IMR-90 (cell line): Measurements from ENCODE around the gene ATRN. TPM values are rescaled to one million over a fixed set of nuclear protein-coding genes. Genes with fewer than 3 reads are reported as not detected.

Experiments
- ATAC-seq: fragments of 200-7000 bp; cut with Tn5 transposase; 2 replicates; pipeline ENCODE4 v1.9.1; 2020; ENCODE audit warnings: low read depth, mild to moderate bottlenecking, moderate library complexity
- BruUV-seq: library from RNA; stranded (reverse); fragments of 400-500 nt; replicated peaks from 2 replicates; lab custom pipeline; 2021; lab: Mats Ljungman, UMichigan
- CTCF ChIA-PET: fragments of 300-600 bp; formaldehyde crosslinking; extraction: SDS; loops from one replicate; lab custom pipeline; 2021; ENCODE audit warnings: antibody characterized with exemption; lab: Yijun Ruan, JAX
- POLR2A ChIA-PET: fragments of 300-600 bp; sonication (Branson Sonifier 250); formaldehyde crosslinking; loops from one replicate; lab custom pipeline; 2022; ENCODE audit warnings: antibody characterized with exemption; ENCODE audit not compliant: unreplicated experiment; lab: Charles Lee
- DNase-seq: peaks from one replicate; pipeline ENCODE4 v3.0.0; 2013
- H2AFZ ChIP-seq: replicated peaks from 2 replicates; pipeline ENCODE3; 2013; ENCODE audit warnings: low read length, mild to moderate bottlenecking; ENCODE audit not compliant: poor library complexity
- H2AK5ac ChIP-seq: 2 replicates; pipeline ENCODE4 v1.6.1; 2013; ENCODE audit warnings: low read depth, low read length, inconsistent platforms
- H2AK9ac ChIP-seq: replicated peaks from 2 replicates; pipeline ENCODE3; 2013; ENCODE audit warnings: mild to moderate bottlenecking, low read depth, low read length, moderate library complexity; ENCODE audit not compliant: poor library complexity
- H2BK120ac ChIP-seq: 2 replicates; pipeline ENCODE4 v1.6.1; 2013; ENCODE audit warnings: low read depth, low read length, inconsistent platforms
- H2BK15ac ChIP-seq: 3 replicates; pipeline ENCODE4 v1.6.1; 2013; ENCODE audit warnings: low read depth, low read length, inconsistent platforms
- H2BK20ac ChIP-seq: 2 replicates; pipeline ENCODE4 v1.6.1; 2013; ENCODE audit warnings: low read depth, mild to moderate bottlenecking, inconsistent platforms, low read length, moderate library complexity
- H2BK5ac ChIP-seq: 2 replicates; pipeline ENCODE4 v1.6.1; 2013; ENCODE audit warnings: mild to moderate bottlenecking, low read depth, low read length, inconsistent platforms; ENCODE audit not compliant: poor library complexity, severe bottlenecking
- H3K14ac ChIP-seq: replicated peaks from 2 replicates; pipeline ENCODE4 v1.6.1; 2013; ENCODE audit warnings: low read depth, low read length, inconsistent platforms
- H3K18ac ChIP-seq: 2 replicates; pipeline ENCODE4 v1.6.1; 2013; ENCODE audit warnings: low read depth, low read length, control low read depth
- H3K23ac ChIP-seq: 2 replicates; pipeline ENCODE4 v1.6.1; 2013; ENCODE audit warnings: low read depth, low read length, inconsistent platforms
- H3K27ac ChIP-seq: 2 replicates; pipeline ENCODE4 v1.5.1; 2013; ENCODE audit warnings: mild to moderate bottlenecking, control low read depth, low read length; ENCODE audit not compliant: insufficient read depth
- H3K27me3 ChIP-seq: 2 replicates; pipeline ENCODE4 v1.6.1; 2013; ENCODE audit warnings: low read length; ENCODE audit not compliant: control insufficient read depth, insufficient read depth
- H3K36me3 ChIP-seq: 2 replicates; pipeline ENCODE4 v1.6.1; 2013; ENCODE audit warnings: low read length, mixed read lengths; ENCODE audit not compliant: control insufficient read depth, insufficient read depth
- H3K4ac ChIP-seq: 2 replicates; pipeline ENCODE4 v1.6.1; 2013; ENCODE audit warnings: low read depth, low read length, inconsistent platforms
- H3K4me1 ChIP-seq: 2 replicates; pipeline ENCODE4 v1.6.1; 2013; ENCODE audit warnings: low read length, mixed read lengths; ENCODE audit not compliant: control insufficient read depth, insufficient read depth
- H3K4me2 ChIP-seq: 2 replicates; pipeline ENCODE4 v1.6.1; 2013; ENCODE audit warnings: low read depth, mild to moderate bottlenecking, control low read depth, low read length, moderate library complexity
- H3K4me3 ChIP-seq: 2 replicates; pipeline ENCODE4 v1.5.1; 2013; ENCODE audit warnings: low read depth, mild to moderate bottlenecking, control low read depth, low read length, moderate library complexity; ENCODE audit not compliant: insufficient read depth
- H3K56ac ChIP-seq: 2 replicates; pipeline ENCODE4 v1.6.1; 2013; ENCODE audit warnings: low read length, inconsistent platforms; ENCODE audit not compliant: insufficient read depth; ENCODE audit errors: extremely low read depth
- H3K79me1 ChIP-seq, 2 experiments: 2 replicates each; pipeline ENCODE4 v1.6.1; 2013; ENCODE audit warnings: low read length in 2 of 2, inconsistent platforms in 1 of 2, low read depth in 1 of 2
- H3K9ac ChIP-seq: 2 replicates; pipeline ENCODE4 v1.6.1; 2013; ENCODE audit warnings: low read depth, low read length, control low read depth
- H3K9me1 ChIP-seq: 2 replicates; pipeline ENCODE4 v1.6.1; 2013; ENCODE audit warnings: low read length, inconsistent platforms; ENCODE audit not compliant: insufficient read depth
- H3K9me3 ChIP-seq: 2 replicates; pipeline ENCODE4 v1.6.1; 2013; ENCODE audit warnings: low read length; ENCODE audit not compliant: control insufficient read depth, insufficient read depth
- H4K20me1 ChIP-seq: 2 replicates; pipeline ENCODE4 v1.6.1; 2013; ENCODE audit warnings: low read length, inconsistent platforms; ENCODE audit not compliant: insufficient read depth
- H4K5ac ChIP-seq: 2 replicates; pipeline ENCODE4 v1.6.1; 2013; ENCODE audit warnings: mild to moderate bottlenecking, low read depth, low read length, control low read depth
- H4K8ac ChIP-seq, 2 experiments: 2 replicates each; pipeline ENCODE4 v1.6.1; 2013; ENCODE audit warnings: low read depth in 2 of 2, low read length in 2 of 2, control low read depth in 1 of 2, inconsistent platforms in 1 of 2
- H4K91ac ChIP-seq: 2 replicates; pipeline ENCODE4 v1.6.1; 2013; ENCODE audit warnings: low read depth, low read length, inconsistent platforms; ENCODE audit not compliant: insufficient read depth
- CHD1 ChIP-seq: IDR thresholded peaks from 2 replicates; pipeline ENCODE4 v1.6.1; 2012; ENCODE audit warnings: low read depth, low read length, improper control_type of control experiment
- CTCF ChIP-seq: conservative IDR thresholded peaks from 2 replicates; pipeline ENCODE4 v1.5.1; 2012; ENCODE audit warnings: mild to moderate bottlenecking, low read depth, low read length, improper control_type of control experiment
- MAFK ChIP-seq: IDR thresholded peaks from 2 replicates; pipeline ENCODE4 v1.6.1; 2012; ENCODE audit warnings: low read depth, low read length, improper control_type of control experiment
- RAD21 ChIP-seq: IDR thresholded peaks from 2 replicates; pipeline ENCODE4 v1.6.1; 2012; ENCODE audit warnings: low read length, improper control_type of control experiment
- RCOR1 ChIP-seq: IDR thresholded peaks from 2 replicates; pipeline ENCODE4 v1.6.1; 2012; ENCODE audit warnings: mild to moderate bottlenecking, low read length, improper control_type of control experiment; ENCODE audit not compliant: insufficient replicate concordance
- RFX5 ChIP-seq: IDR thresholded peaks from 2 replicates; pipeline ENCODE4 v1.8.0; 2012; ENCODE audit warnings: low read depth, mild to moderate bottlenecking, low read length, moderate library complexity
- SMC3 ChIP-seq: fragments of 150-350 bp; IDR thresholded peaks from 2 replicates; pipeline ENCODE4 v1.6.1; 2016; ENCODE audit warnings: low read depth, mild to moderate bottlenecking, antibody characterized with exemption, low read length, moderate library complexity
- WGBS, 2 experiments: methylation state at CpG; one replicate each; pipeline versions ENCODE4 v1.1.5 to v1.1.7; 2013; ENCODE audit warnings: missing lambda C conversion rate in 2 of 2; ENCODE audit not compliant: insufficient read length in 1 of 2; ENCODE audit errors: extremely low coverage in 2 of 2; 5-methylcytosine and 5-hydroxymethylcytosine counted together
- dilution Hi-C: fragments of 300-500 bp; cut with HindIII; formaldehyde crosslinking; loops from one replicate; pipeline ENCODE4 v1.14.3; 2018; ENCODE audit warnings: low sequenced_read_pairs; ENCODE audit not compliant: unreplicated experiment
- in situ Hi-C: fragments of 300-500 bp; cut with MboI; formaldehyde crosslinking; loops from 3 replicates; pipeline ENCODE4 v1.14.3; 2019; ENCODE audit warnings: low sequenced_read_pairs, inconsistent platforms, mixed read lengths
- intact Hi-C: fragments of 100-400 bp; cut with micrococcal nuclease; formaldehyde crosslinking; loops from 2 replicates; pipeline ENCODE4 v1.10.0; 2022
- polyA plus RNA-seq, 3 experiments: library from polyadenylated mRNA; depleted of rRNA; stranded (reverse); fragments of >200 nt; gene quantifications; 2 replicates each; pipeline ENCODE4 v1.2.3, GENCODE V29; 2012; ENCODE audit warnings: low replicate concordance in 1 of 3
- total RNA-seq: library from RNA; depleted of rRNA; stranded (reverse); fragments of >200 nt; gene quantifications from 2 replicates; pipeline ENCODE4 v1.2.3, GENCODE V29; 2012
- TF ChIP-seq, protein P1 (sequence below): fragments of 150-350 bp; IDR thresholded peaks from 2 replicates; pipeline ENCODE4 v1.6.1; 2016; ENCODE audit warnings: low read depth, mild to moderate bottlenecking, low read length, moderate library complexity, borderline replicate concordance

ATRN gene
- total and polyA plus RNA-seq, 2 of the 4 experiments (the other 2 are of a cell fraction): 32.3 to 46.2 TPM

GRCh38 chr20:3696200-3696599, 225.4 kb downstream of the ATRN start:
- H3K4me3 ChIP-seq: no peak overlapping the region
- H3K9me3 ChIP-seq: peaks cover 4% of the 10 kb centered on the region; the same call in 1 of the 2 replicates
- H3K4ac ChIP-seq: no peak overlapping the region
- TF ChIP-seq, protein P1, sequence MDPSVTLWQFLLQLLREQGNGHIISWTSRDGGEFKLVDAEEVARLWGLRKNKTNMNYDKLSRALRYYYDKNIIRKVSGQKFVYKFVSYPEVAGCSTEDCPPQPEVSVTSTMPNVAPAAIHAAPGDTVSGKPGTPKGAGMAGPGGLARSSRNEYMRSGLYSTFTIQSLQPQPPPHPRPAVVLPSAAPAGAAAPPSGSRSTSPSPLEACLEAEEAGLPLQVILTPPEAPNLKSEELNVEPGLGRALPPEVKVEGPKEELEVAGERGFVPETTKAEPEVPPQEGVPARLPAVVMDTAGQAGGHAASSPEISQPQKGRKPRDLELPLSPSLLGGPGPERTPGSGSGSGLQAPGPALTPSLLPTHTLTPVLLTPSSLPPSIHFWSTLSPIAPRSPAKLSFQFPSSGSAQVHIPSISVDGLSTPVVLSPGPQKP: no peak
- TF ChIP-seq RFX5 (no peak), CTCF (peak; percentile 38), CHD1 (no peak), RCOR1 (no peak), MAFK (no peak), RAD21 (no peak), SMC3 (0 out of 2 replicates have a peak, but pooled peaks have one; percentile 16)
- H2AK5ac ChIP-seq: no peak overlapping the region
- H2BK15ac ChIP-seq: no peak overlapping the region
- intact Hi-C loops: no loop called here
- POLR2A ChIA-PET: no interaction called here
- H3K4me2 ChIP-seq: no peak overlapping the region
- no peak overlapping the region for H2BK120ac ChIP-seq
- H4K91ac ChIP-seq: no peak overlapping the region
- H3K9me1 ChIP-seq: no peaks in the 10 kb centered on the region
- no TSS peak for BruUV-seq
- no peaks in the 10 kb centered on the region for H3K36me3 ChIP-seq
- H4K20me1 ChIP-seq: no peaks in the 10 kb centered on the region
- no peak overlapping the region for H3K9ac ChIP-seq
- no peak overlapping the region for H2AK9ac ChIP-seq
- DNase-seq (no peak), ATAC-seq (no peak)
- no peaks in the 10 kb centered on the region for H3K79me1 ChIP-seq
- WGBS, 2 experiments: no CpG with 5 or more reads among the region's 1 CpG
- peaks cover 29% of the 10 kb centered on the region; the same call in 1 of the 2 replicates for H3K27me3 ChIP-seq
- H2BK20ac ChIP-seq: no peak overlapping the region
- H3K14ac ChIP-seq: no peak overlapping the region
- no peak overlapping the region for H3K27ac ChIP-seq
- no peak overlapping the region for H3K56ac ChIP-seq
- no peaks in the 10 kb centered on the region for H3K4me1 ChIP-seq
- H4K5ac ChIP-seq: no peak overlapping the region
- CTCF ChIA-PET: interaction anchor here (0.6 to 1.4 kb wide), 2 partner anchors 44 to 133 kb away, joined by 3 to 4 read pairs; no protein-coding TSS in a partner anchor
- in situ Hi-C loops: no loop called here
- no peak overlapping the region for H3K23ac ChIP-seq
- no peak overlapping the region for H4K8ac ChIP-seq
- no peak overlapping the region for H2AFZ ChIP-seq
- no peak overlapping the region for H2BK5ac ChIP-seq
- dilution Hi-C loops: no loop called here
- no peak overlapping the region for H3K18ac ChIP-seq
